T-helper 2 cell (primary cell): Measurements from ENCODE around the gene NTRK2.
A peak's percentile ranks its signal among the peaks of the same experiment; 100 is the strongest.

Source experiments
- DNase-seq, 5 experiments: peaks; one replicate each; pipeline versions ENCODE4 v3.0.0 to v3.0.0-alpha.2; 2012 to 2022
- total RNA-seq, 2 donors: gene quantifications; one replicate each; lab custom pipeline; 2026; lab: John Stamatoyannopoulos, UW

Gene NTRK2
- 0.31 to 0.47 reads per million in 2 donors for total RNA-seq

DNA sequence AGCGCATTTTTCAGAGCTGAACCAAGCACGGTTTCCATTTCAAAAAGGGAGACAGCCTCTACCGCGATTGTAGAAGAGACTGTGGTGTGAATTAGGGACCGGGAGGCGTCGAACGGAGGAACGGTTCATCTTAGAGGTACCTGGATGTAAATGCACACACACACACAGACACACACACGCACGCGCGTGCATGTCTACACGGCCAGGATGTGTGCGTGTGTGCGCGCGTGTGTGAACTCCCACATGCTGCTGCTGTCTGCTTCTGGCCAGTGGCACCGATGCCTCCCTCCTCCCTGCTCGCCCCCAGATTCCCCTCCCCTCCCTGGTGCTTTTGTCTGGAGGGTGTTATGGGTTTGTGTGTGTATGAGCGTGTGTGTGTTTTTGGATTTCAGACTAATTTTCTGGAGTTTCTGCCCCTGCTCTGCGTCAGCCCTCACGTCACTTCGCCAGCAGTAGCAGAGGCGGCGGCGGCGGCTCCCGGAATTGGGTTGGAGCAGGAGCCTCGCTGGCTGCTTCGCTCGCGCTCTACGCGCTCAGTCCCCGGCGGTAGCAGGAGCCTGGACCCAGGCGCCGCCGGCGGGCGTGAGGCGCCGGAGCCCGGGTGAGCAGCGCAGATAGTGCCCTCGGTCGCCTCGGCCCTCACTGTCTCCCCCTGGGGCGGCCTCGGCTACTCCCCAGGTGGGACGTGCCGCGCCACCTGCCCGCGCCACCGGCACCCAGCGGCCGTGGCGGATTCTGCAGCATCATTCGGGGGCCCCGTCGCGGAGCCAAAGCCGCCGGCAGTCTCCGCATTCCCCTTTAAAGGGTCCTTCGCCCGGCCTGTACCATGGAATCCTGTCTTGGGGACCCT lies at the start of gene NTRK2:
NTRK2 (plus strand) TSS at position 442 of the 850 bp plus-strand sequence. CDS start 1,020 bp downstream, outside the sequence.
- peak in 1 of 5 experiments; percentile 69 for DNase-seq

DNA sequence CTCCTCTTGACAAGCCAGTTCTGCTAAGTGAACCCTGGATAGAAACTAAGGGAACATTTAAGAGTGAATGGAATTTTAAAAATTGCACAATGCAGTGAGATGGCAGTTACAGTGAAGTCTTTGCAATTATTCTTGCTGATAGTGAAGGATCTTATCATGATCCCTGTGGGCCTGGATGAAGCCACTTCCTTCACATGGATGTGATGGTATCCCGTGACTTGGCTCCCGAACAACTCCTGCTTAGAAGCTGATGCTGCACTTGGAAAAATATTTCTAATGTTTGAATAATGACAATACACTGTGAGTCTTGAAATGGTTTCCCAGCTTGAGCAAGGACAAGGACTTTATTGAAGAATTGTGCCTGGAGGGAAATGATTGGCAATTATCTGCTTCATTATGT lies 49.2 kb upstream of the NTRK2 start:
- DNase-seq: no peak

DNA sequence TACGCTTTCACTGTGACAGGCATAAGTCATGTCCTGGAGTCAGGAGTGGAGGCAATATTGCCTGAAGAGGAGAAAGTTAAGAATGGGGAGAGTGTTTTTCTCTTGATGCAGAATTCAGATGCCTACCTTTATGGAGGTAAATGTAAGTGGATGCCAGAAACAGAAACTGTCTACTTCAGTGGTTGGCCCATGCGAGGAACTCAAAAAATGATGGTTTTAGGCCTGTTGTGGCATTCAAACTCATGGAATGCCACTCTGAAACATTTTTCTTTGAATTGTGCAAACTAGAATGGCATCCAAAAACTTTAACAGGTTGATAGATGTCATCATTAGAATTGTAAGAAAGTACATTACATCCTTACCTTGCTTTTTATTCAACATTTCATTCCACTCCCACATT lies 47.7 kb upstream of the NTRK2 start:
- no peak for DNase-seq

DNA sequence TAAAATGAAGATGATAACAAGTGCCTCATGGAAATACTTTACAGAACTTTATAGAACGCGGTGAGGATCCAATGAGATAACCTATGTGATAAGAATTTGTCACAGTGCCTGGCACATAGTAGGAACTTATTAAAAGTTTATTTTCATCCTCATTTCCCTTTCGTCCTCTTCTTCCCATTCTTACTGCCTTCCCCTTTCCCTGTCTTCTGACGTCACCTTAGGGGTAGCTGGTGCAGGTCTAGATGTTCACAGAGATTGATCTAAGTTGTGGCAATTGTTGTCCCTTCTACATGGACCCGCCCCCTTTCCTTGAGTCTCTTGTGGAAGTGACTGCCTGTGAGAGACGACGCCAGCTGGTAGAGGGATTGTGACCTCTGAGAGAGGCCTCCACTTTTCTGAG lies 46.5 kb upstream of the NTRK2 start:
- no peak for DNase-seq

DNA sequence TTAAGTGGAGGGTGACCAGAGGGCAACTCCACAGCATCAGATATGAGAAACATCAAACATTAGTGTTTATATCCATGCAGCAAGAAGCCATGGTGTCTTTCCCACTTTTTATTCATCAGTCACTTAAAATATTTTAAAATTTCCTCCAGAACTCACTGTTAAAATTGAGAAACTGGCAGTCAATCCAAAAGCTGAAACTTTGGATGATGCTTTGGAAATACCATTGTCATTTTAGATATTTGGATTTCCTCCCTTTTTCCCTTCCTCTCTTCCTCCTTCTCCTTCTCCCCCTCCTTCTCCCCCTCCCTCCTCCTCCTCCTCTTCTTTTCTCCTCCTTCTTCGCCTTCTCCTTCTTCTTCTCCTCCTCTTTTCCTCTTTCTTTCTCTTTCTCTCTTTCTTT lies 33.1 kb upstream of the NTRK2 start:
- DNase-seq: no peak

DNA sequence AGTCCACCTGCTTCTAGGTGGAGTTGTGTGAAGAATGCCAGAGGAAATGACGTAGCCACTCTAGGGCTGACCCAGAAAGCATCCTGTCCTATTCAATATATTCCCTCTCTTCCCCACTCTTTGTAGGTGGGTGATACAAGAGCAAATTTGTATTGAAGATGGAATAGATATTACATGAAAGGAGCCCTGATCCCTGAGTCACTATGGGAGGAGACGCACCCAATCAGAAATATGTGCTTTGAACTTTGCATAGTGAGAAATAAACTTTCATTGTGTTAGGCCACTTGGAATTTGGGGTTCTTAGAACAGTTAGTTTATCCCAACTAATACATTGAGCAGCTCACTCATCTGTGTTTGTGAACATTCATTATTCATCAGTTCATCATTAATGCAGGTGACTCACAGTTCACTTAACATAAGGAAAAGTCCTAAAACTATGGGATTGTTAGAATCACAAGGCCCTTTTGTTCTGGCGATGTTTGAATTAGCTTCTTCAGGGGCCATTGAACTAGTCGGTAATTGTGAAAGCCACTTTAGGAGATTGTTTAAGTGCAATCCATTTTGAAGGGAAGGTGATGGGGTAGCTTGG lies 26.9 kb upstream of the NTRK2 start:
- no peak for DNase-seq

DNA sequence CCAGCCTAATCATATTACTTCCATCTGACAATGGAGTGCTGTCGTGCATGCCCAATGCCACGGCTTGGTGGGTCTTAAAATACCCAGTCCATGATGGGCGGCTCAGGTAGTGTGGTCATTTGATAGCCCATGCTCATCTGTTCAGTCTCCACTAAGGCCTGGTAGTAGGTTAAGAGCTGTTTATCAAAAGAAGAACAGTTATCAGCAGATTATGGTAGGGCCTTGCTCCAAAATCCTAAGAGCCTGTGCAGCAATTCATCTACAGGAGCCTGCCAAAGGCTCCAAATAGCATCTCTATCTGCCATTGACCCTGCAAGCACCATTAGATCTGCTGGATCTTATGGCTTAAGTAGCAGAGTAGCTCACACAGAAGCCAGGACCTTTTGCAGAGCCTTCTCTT lies 21.8 kb upstream of the NTRK2 start:
- DNase-seq: no peak

DNA sequence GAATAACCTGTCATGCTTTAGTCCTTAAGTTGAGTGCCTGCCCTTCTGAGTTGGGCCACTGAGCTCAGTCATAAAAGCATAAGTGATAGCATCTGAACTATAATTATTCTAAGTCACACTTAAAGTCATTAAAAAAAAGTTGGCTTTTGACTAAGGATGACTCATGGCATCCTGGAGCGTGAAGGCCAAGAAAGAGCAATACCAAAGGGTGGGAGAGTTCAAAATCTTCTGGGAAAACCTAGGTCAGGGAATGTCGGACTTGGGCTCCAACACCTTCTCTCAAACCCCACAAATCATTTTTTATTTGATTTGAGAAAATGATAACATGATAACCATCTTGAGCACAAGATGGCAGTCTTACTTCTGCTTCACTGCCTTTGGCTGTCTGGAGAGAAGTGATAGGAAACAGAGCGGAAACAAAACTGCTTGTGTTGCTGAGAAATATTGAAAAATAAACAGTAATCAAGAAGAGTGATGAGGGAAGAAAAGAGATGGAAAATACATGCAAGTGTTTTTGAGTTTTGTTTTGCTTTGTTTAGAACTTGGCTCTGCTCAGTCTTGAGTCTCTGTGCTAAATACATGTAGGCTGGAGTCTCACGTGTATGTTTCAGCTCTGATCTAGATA lies 16.9 kb upstream of the NTRK2 start:
- no peak for DNase-seq

DNA sequence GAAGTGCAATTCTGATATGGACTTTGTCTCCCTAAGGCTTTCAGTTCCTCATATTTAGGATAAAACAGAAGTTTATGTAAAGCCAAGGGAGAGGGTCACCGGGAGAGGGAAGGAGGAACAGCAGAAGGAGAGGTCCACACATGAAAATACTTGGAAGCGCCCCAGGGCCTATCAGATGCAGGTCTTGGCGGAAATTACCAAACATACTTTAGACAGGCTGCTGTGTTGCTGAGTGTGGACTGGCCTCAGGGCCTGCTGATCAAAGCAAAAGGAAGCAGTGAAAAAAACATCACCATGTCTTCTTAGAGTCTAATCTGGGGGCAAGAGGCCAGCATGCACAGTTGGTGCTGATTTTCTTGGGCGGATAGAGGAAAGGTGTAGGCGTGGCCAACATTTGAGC lies 14.1 kb upstream of the NTRK2 start:
- no peak for DNase-seq

DNA sequence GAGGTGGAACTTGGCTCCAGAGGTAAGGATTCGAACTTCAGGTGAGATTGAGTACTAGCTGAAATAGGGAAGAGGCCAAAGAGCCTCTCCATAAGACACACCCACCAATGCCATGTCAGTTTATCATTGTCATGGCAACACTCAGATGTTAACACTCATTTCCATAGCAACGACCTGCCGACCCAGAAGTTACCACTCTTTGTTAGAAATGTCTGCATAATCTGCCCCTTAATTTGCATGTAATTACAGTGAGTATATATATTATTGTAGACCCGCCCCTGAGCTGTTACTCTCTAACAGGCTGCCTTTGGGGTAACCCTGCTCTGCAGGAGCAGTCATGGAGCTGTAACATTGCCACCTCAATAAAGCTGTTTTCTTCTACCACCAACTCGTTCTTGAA lies 10.2 kb upstream of the NTRK2 start:
- no peak for DNase-seq

DNA sequence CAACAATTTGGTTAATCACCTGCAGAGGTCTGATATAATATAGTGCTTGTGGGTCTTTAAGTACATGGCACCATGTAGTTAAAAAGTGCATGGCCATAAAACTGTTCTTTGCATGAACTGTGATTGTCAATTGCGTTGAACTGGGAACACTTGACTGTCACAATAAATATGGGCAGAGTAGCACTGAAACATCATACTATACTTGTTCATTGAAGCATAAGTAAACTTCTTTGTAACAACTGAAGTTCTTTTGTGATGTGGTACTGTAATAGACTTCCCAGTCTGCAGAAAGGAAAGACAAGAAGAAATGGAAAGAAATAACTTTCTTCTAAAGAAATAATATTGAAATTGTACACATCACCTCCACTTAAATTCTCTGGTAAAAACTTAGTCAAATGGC lies 9.8 kb upstream of the NTRK2 start:
- no peak for DNase-seq

DNA sequence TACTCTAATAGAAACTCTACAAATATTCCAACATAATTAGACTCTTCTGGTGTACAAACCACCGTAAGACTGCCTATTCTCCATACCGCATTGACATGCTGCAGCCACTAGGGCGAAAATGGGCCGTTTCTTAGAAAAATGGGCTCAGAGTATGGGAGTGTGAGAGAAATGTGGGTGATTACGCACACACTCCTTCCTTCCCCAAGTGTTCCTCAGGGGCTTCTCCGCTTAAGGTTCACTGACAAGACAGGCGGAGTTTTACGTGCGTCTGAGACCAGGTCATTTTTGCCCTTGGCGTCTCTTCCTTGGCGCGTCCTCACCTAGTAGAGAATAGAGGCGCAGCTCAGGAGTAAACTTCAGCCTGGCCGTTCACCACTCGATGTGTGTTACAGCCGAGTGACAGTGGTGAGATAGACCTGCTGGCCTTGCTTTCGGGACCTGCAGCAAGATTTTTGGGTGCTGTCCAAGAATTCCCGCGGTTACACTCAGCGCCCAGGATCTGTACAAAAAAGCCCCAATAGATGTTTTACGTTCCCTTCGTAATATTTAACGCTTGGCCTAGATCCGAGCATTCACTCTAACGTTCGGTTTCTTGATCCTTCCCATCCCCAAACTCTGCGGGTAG lies 1.8 kb upstream of the NTRK2 start:
- DNase-seq: peak in 1 of 5 experiments; percentile 42

DNA sequence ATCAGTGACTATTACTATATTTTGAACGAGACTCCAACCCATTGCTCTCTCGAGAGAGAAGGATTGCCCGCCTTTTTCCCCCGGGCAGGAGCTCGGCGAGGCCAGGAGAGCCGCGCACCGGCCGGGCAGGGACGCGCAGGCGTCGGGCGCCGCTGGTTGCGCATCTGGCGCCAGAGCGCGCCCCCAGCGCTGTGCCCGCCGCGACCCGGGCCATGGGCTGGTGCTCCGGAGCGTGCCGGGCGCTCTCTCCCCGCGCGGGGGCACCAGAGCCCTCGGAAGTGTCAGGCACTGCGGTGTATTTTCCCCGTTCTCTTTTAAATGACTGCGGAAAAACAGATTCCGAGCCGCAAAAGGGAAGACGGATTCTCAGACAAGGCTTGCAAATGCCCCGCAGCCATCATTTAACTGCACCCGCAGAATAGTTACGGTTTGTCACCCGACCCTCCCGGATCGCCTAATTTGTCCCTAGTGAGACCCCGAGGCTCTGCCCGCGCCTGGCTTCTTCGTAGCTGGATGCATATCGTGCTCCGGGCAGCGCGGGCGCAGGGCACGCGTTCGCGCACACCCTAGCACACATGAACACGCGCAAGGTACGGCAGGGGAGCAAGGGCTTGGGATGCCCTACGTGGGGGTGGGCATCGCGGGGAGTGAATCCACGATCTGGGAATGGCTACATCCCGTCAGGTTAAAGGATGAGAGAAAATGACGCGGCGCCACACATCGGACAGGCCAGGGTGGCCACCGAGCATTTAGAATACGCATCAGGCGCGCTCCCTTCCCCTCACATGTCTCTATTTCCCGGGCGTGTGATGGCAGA lies 1.1 kb upstream of the NTRK2 start:
- DNase-seq: peak in 1 of 5 experiments; percentile 74

DNA sequence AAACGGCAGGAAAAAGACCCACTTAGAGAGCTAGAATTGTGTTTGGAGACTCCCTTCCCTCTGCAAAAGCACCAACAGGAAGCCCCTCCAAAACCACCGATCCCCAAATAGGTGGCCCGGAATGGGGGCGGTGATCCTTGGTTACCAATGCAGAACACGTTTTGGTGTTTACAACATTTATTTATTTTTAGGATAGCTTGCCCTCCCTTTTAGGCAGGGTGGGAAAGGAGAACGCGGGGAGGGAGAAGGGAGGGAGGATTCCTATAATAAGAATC lies 579 bp upstream of the NTRK2 start:
- no peak for DNase-seq

DNA sequence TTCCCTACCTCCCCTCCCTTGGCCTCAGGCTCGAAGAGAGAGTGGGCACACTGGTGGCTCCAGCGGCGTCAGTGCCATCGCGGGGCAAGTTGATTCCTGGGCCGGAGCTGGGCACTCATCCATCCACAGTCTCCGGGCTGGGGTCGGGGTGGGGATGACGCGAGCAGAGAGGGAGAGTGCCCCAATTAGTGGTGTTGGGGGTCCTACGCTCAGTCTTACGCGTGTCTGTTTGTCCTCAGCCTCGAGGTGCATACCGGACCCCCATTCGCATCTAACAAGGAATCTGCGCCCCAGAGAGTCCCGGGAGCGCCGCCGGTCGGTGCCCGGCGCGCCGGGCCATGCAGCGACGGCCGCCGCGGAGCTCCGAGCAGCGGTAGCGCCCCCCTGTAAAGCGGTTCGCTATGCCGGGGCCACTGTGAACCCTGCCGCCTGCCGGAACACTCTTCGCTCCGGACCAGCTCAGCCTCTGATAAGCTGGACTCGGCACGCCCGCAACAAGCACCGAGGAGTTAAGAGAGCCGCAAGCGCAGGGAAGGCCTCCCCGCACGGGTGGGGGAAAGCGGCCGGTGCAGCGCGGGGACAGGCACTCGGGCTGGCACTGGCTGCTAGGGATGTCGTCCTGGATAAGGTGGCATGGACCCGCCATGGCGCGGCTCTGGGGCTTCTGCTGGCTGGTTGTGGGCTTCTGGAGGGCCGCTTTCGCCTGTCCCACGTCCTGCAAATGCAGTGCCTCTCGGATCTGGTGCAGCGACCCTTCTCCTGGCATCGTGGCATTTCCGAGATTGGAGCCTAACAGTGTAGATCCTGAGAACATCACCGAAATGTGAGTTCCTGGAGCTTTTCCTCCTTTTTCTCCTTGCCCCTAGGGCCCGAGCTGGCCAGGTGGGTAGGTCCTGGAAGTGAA lies 861 bp downstream of the NTRK2 start:
- peak in 1 of 5 experiments; percentile 42 for DNase-seq

DNA sequence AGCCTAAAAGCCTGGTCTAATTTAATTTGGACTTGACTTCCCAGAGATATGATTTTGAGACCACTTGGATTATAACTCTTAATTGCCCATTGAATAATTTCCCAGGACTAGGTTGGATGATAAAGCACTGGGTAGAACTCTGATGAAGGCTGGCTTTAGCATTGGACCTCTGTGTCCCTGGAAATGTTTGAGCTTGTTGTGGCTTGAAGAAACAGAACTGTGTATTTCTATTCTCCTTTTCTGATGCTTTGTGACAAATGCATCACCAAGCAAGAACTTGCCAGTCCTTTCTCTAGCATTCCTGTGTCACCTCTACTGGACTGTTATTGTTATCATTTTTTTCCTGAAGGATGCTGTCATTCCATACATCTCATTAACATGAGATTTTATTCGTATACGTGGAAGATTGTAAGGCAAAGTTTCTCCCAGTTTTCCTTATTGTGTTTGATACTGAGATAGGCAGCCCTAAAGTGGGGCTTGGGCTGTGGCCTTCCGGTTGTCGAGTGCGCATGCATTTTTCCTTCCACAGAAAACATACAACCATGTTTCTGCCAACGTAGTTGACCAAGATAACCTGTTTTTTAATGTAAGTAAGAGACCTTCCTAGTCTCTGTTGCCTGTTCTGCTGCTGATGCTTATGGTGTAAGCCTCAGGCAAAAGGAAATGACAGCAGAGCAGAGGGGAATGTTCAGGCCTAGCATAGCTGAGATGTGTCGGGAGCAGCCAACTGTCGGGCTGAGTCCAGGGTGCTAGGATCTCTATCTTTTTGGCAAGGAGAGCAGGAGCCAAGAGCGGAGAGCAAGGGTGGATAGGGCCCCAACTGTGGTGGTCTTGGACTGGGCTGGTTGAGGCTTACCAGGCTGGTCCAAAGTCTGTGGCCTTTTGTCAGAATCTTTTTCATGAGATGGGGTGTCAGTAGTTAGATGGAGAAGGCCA lies 2.3 kb downstream of the NTRK2 start:
- DNase-seq: no peak

DNA sequence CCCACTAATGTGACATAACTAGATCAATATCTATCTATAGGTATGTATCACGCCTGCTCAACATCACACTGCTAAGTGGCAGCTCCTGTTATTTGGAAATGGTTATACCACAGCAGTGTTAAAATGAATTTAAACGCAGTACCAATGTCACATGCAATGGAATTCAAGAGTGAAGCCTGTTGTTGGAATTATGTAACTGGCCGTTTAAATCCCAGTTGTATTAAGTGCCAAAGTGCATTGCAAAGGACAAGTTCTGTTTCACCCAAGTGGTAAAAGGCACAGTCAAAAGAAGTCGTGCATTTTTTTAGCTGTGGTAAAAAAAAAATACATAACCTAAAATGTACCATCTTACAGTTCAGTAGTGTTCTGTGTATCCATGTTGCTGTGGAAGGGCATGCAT lies 4.3 kb downstream of the NTRK2 start:
- DNase-seq: no peak

DNA sequence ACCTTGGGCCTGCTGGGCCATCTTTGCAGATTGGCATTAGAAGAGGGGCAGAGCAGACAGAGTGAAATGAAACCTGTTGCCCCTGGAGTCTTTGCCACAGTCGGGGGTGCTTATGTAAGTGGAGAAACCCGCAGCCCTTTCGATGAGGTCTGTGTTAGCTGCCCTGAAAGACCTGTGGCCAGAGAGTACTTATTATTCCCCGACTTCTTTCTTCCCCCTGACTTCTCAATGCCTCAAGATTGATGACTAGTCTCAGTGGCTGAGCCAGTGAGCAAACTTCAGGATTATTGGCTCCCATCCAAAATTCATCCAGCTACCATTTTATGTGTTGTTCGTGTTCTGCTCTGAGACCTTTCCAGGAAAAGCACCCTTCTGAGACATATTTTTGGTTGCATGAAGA lies 7.6 kb downstream of the NTRK2 start:
- no peak for DNase-seq

DNA sequence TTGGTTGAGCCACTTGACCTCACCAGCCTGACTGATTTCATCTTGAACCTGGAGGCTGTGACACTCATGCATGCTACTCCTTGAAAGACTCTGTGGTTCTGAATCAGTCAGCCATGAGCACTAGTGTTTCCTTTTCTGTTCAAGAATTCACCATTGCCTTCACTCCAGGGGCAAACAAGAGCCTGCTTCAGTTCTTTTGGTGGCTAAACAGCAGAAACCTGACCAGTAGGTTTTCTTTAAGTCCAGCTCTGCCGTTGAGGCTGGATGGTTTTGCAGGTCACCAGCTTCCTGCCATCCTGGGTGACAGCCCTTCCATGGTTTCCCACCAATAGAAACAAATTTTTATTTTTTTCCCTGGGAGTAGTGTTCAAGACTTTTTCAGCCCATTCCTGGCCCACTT lies 10.0 kb downstream of the NTRK2 start:
- no peak for DNase-seq

DNA sequence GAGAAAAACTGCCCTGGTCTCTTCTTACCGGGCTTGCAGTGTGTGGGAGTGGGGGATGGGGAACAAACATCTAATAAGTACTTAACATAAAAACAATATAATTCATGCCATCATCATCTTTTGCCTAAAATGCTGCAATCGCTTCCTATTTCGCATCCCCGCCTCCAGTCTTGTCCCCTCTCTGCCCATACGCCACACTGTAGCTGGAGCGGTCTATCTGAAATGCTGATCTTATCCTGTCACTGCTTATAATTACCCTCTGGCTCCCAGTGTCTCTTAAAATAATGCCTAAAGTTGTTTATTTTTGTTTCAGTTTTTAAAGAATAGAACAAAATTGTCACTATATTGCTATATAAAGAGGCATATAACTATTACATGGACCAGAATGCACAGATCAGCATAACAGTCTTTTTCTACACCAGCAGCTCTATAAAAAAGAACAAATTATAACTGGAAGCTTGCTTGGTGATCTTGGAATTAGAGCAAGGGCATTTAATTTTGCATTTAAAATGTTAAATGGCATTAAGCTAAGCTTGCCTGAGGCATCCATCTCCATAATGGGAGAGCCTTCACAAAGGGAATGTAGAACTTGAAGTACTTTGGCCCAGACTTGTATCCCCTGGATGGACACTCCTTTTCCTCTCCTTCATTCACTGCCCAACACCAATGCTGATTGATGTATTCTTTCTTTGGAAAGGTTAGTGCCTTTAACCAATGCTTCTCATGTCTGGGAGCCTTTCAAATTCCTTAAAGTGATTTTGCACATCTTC lies 12.2 kb downstream of the NTRK2 start:
- no peak for DNase-seq
